Smooth muscle cell (in vitro differentiated cells): ENCODE results near the gene RAPGEF1. TPM values are rescaled to one million over a fixed set of nuclear protein-coding genes. Genes with fewer than 3 reads are reported as not detected.
A peak's percentile ranks its signal among the peaks of the same experiment; 100 is the strongest.

ENCODE experiments used
- DNase-seq: peaks from one replicate; lab custom pipeline; 2025; ENCODE audit not compliant: unreplicated experiment; lab: John Stamatoyannopoulos, UW
- H2AFZ ChIP-seq: fragments of 200-600 bp; sonication (generic); 2 replicates; pipeline ENCODE4 v1.6.0; 2016; ENCODE audit warnings: antibody characterized with exemption, low read depth, mild to moderate bottlenecking
- H3F3A ChIP-seq: fragments of 200-600 bp; sonication (generic); 2 replicates; pipeline ENCODE4 v1.6.0; 2017; ENCODE audit warnings: antibody characterized with exemption, low read depth
- H3K27ac ChIP-seq: fragments of 200-600 bp; sonication (generic); 2 replicates; pipeline ENCODE4 v1.5.1; 2016; ENCODE audit warnings: low read depth, mild to moderate bottlenecking
- H3K27me3 ChIP-seq: fragments of 200-600 bp; sonication (generic); 2 replicates; pipeline ENCODE4 v1.6.1; 2016; ENCODE audit warnings: low read depth, mild to moderate bottlenecking
- H3K36me3 ChIP-seq: fragments of 200-600 bp; sonication (generic); 2 replicates; pipeline ENCODE4 v1.5.1; 2016; ENCODE audit warnings: low read depth
- H3K4me1 ChIP-seq: fragments of 200-600 bp; sonication (generic); 2 replicates; pipeline ENCODE4 v1.5.1; 2016; ENCODE audit warnings: low read depth
- H3K4me2 ChIP-seq: fragments of 200-600 bp; sonication (generic); 2 replicates; pipeline ENCODE4 v1.6.0; 2016; ENCODE audit warnings: mild to moderate bottlenecking
- H3K4me3 ChIP-seq: fragments of 200-600 bp; sonication (generic); 2 replicates; pipeline ENCODE4 v1.5.1; 2016; ENCODE audit warnings: mild to moderate bottlenecking
- H3K79me2 ChIP-seq: fragments of 200-600 bp; sonication (generic); 2 replicates; pipeline ENCODE4 v1.6.0; 2016; ENCODE audit warnings: low read depth, mild to moderate bottlenecking
- H3K9ac ChIP-seq: fragments of 200-600 bp; sonication (generic); 2 replicates; pipeline ENCODE4 v1.6.0; 2016; ENCODE audit warnings: low read depth
- H3K9me3 ChIP-seq: fragments of 200-600 bp; sonication (generic); replicated peaks from 2 replicates; pipeline ENCODE4 v1.5.1; 2016; ENCODE audit warnings: low read depth
- H4K20me1 ChIP-seq: fragments of 200-600 bp; sonication (generic); 2 replicates; pipeline ENCODE4 v1.6.0; 2016; ENCODE audit warnings: low read depth
- CTCF ChIP-seq: fragments of 200-600 bp; sonication (generic); IDR thresholded peaks from 2 replicates; pipeline ENCODE4 v1.5.1; 2017; ENCODE audit warnings: borderline replicate concordance, mild to moderate bottlenecking, antibody characterized with exemption; ENCODE audit not compliant: insufficient read depth, poor library complexity, severe bottlenecking
- WGBS: methylation state at CpG from one replicate; pipeline ENCODE4 v1.1.7; 2016; ENCODE audit warnings: low lambda C conversion rate; 5-methylcytosine and 5-hydroxymethylcytosine counted together
- polyA plus RNA-seq: library from polyadenylated mRNA; unstranded; fragments of >200 nt; fragmentation: Nextera tagmentation; extraction: Ambion mirVana; gene quantifications from 2 replicates; pipeline ENCODE4 v1.2.1, GENCODE V29; 2016
- total RNA-seq: library from RNA; depleted of rRNA; stranded (reverse); fragments of >200 nt; gene quantifications from 2 replicates; pipeline ENCODE4 v1.2.3, GENCODE V29; 2014

RAPGEF1 gene
- total and polyA plus RNA-seq, 2 experiments from 2014 or later: 16.4 to 17.8 TPM

- H3K9me3 ChIP-seq: no peaks in the 10 kb centered on the region
- no peak for TF ChIP-seq CTCF
- DNase-seq: no peak
- no peaks in the 10 kb centered on the region for H3K27me3 ChIP-seq
- H3F3A ChIP-seq: peaks cover 29% of the 10 kb centered on the region
- H3K79me2 ChIP-seq: peaks cover 42% of the 10 kb centered on the region
- WGBS: 62% methylated on average over 7 of the region's 7 CpGs
- H3K4me1 ChIP-seq: peaks cover 33% of the 10 kb centered on the region
- H3K36me3 ChIP-seq: no peaks in the 10 kb centered on the region
- peaks cover 86% of the 10 kb centered on the region for H4K20me1 ChIP-seq
- H3K4me3 ChIP-seq: no peak overlapping the region
- no peak overlapping the region for H3K9ac ChIP-seq
- no peak overlapping the region for H3K27ac ChIP-seq
- H2AFZ ChIP-seq: no peak overlapping the region
- H3K4me2 ChIP-seq: no peak overlapping the region
These were observed 8.6 kb downstream of the RAPGEF1 start for GRCh38 chr9:131731237-131731636.

GRCh38 chr9:131728961-131729360, 10.9 kb downstream of the RAPGEF1 start:
- H3K4me1 ChIP-seq: peaks cover 28% of the 10 kb centered on the region
- H3K27me3 ChIP-seq: no peaks in the 10 kb centered on the region
- no peak overlapping the region for H2AFZ ChIP-seq
- H3K9ac ChIP-seq: peak overlapping the region; percentile 5
- WGBS: 68% methylated on average over 3 of the region's 3 CpGs
- no peak for TF ChIP-seq CTCF
- no peaks in the 10 kb centered on the region for H3K9me3 ChIP-seq
- no peak overlapping the region for H3K4me3 ChIP-seq
- no peak overlapping the region for H3K4me2 ChIP-seq
- H3F3A ChIP-seq: peaks cover 18% of the 10 kb centered on the region
- H4K20me1 ChIP-seq: peaks cover 76% of the 10 kb centered on the region
- DNase-seq: no peak
- peaks cover 35% of the 10 kb centered on the region for H3K79me2 ChIP-seq
- H3K27ac ChIP-seq: peak overlapping the region; percentile 67
- H3K36me3 ChIP-seq: no peaks in the 10 kb centered on the region

- no peak for DNase-seq
- no peak overlapping the region for H2AFZ ChIP-seq
- no peak overlapping the region for H3K4me3 ChIP-seq
- H3K27ac ChIP-seq: peak overlapping the region; percentile 67
- no peaks in the 10 kb centered on the region for H3K27me3 ChIP-seq
- WGBS: 73% methylated on average over 4 of the region's 4 CpGs
- H3K9ac ChIP-seq: peak overlapping the region; percentile 5
- H3K4me2 ChIP-seq: peak overlapping the region; percentile 77
- H3K79me2 ChIP-seq: peaks cover 40% of the 10 kb centered on the region
- peaks cover 78% of the 10 kb centered on the region for H4K20me1 ChIP-seq
- TF ChIP-seq CTCF: no peak
- H3K9me3 ChIP-seq: no peaks in the 10 kb centered on the region
- H3K4me1 ChIP-seq: peaks cover 27% of the 10 kb centered on the region
- H3K36me3 ChIP-seq: no peaks in the 10 kb centered on the region
- peaks cover 18% of the 10 kb centered on the region for H3F3A ChIP-seq
These were observed 11.3 kb downstream of the RAPGEF1 start for GRCh38 chr9:131728546-131728910.

GRCh38 chr9:131727795-131728545, 11.9 kb downstream of the RAPGEF1 start:
- Histone ChIP-seq H3K4me2 (peak overlapping the region; percentile 77), H3K27me3 (no peaks in the 10 kb centered on the region), H3K9me3 (no peaks in the 10 kb centered on the region), H3K4me3 (no peak overlapping the region), H4K20me1 (peaks cover 81% of the 10 kb centered on the region), H2AFZ (no peak overlapping the region), H3K27ac (peak overlapping the region; percentile 67), H3F3A (peaks cover 18% of the 10 kb centered on the region), H3K9ac (peak overlapping the region; percentile 5), H3K36me3 (no peaks in the 10 kb centered on the region), H3K4me1 (peaks cover 27% of the 10 kb centered on the region), H3K79me2 (peaks cover 44% of the 10 kb centered on the region)
- 51% methylated on average over 5 of the region's 5 CpGs for WGBS
- no peak for DNase-seq
- no peak for TF ChIP-seq CTCF
